ENCODE measurements around the gene PPP2R2B. TPM values are rescaled to one million over a fixed set of nuclear protein-coding genes. Genes with fewer than 3 reads are reported as not detected.

The PPP2R2B gene
- total RNA-seq, 1 experiment from 2014 or later: not detected

- POLR2A ChIA-PET: no interaction called here
- no peak overlapping the region for H3K27ac ChIP-seq (ENCODE audit: low read depth, low read length)
- H4K20me1 ChIP-seq (ENCODE audit: insufficient read depth): no peaks in the 10 kb centered on the region
- no peak overlapping the region for H2AFZ ChIP-seq (ENCODE audit: low read depth, low read length, poor library complexity, severe bottlenecking)
- DNase-seq (ENCODE audit: low read depth, low spot score): no peak
- no peaks in the 10 kb centered on the region for H3K27me3 ChIP-seq (ENCODE audit: insufficient read depth, low read length)
- no peaks in the 10 kb centered on the region for H3K9me3 ChIP-seq (ENCODE audit: control insufficient read depth in 1 of 2, insufficient read depth in 1 of 2, low read depth in 1 of 2, low read length in 2 of 2)
- H3K9ac ChIP-seq (ENCODE audit: low read length): no peak overlapping the region
- no peaks in the 10 kb centered on the region for H3K36me3 ChIP-seq (ENCODE audit: control insufficient read depth in 1 of 2, insufficient read depth in 2 of 2, low read length in 2 of 2)
- no peaks in the 10 kb centered on the region for H3K79me2 ChIP-seq (ENCODE audit: insufficient read depth, low read length)
- no peak overlapping the region for H3K4me2 ChIP-seq (ENCODE audit: low read length)
- no TSS peak for BruUV-seq (replicated peaks)
- no peaks in the 10 kb centered on the region for H3K9me2 ChIP-seq (ENCODE audit: insufficient read depth)
- intact Hi-C loops (cut with micrococcal nuclease): no loop called here
- TF ChIP-seq ATF3 (IDR thresholded peaks at IDR 0.05): no peak
- no peak for TF ChIP-seq POLR2A (IDR thresholded peaks at IDR 0.05; ENCODE audit: borderline replicate concordance, extremely low read depth, insufficient read depth, insufficient read length)
- TF ChIP-seq REST (IDR thresholded peaks at IDR 0.05; ENCODE audit: low read depth): no peak
- no peak for TF ChIP-seq RAD21 (IDR thresholded peaks at IDR 0.05; ENCODE audit: low read depth)
- TF ChIP-seq CTCF (IDR thresholded peaks at IDR 0.05 in 2 of 3, conservative IDR thresholded peaks at IDR 0.05 in 1 of 3; ENCODE audit: borderline replicate concordance in 1 of 3, insufficient read depth in 1 of 3, low read depth in 2 of 3, low read length in 2 of 3): no peak
- TF ChIP-seq TCF7L2 (IDR thresholded peaks at IDR 0.05; ENCODE audit: borderline replicate concordance, extremely low read depth, insufficient read depth, insufficient read length): no peak
- TF ChIP-seq ELF1 (IDR thresholded peaks at IDR 0.05; ENCODE audit: borderline replicate concordance, low read depth): no peak
- no peak for TF ChIP-seq YY1 (IDR thresholded peaks at IDR 0.05; ENCODE audit: extremely low read depth, insufficient replicate concordance, low read depth, low read length)
- no peak for TF ChIP-seq EZH2 (IDR thresholded peaks at IDR 0.05)
- no peak for TF ChIP-seq EGR1 (IDR thresholded peaks at IDR 0.05; ENCODE audit: low read depth)
- CTCF ChIA-PET: no interaction called here
- ATAC-seq: no peak
- peaks cover 0 to 17% of the 10 kb centered on the region in 2 experiments; a peak in 1 of 4 replicates for H3K4me1 ChIP-seq (ENCODE audit: control insufficient read depth in 1 of 2, insufficient read depth in 2 of 2, low read length in 2 of 2)
- no peak overlapping the region for H3K4me3 ChIP-seq (replicated peaks in 1 of 2; ENCODE audit: low read depth in 1 of 2, low read length in 2 of 2)
- RAD21 ChIA-PET (ENCODE audit: low non-redundant PET in 1 of 2, low total read pairs in 2 of 2, uncharacterized antibody in 2 of 2, unreplicated experiment in 2 of 2): no interaction called here
These were observed 310.4 kb downstream of the PPP2R2B start for GRCh38 chr5:146568161-146568560.
